BJ (cell line): Measurements from ENCODE around the gene IFNL2. TPM values are rescaled to one million over a fixed set of nuclear protein-coding genes. Genes with fewer than 3 reads are reported as not detected.
"Not testable (repeated sequence)": the region's sequence is repeated elsewhere in the genome, so short reads cannot be mapped to it uniquely, and the experiment has no call there.

Experiments used
- CTCF ChIA-PET: fragments of 350-600 bp; formaldehyde crosslinking; extraction: SDS; loops from one replicate; lab custom pipeline; 2021; ENCODE audit warnings: antibody characterized with exemption, inconsistent platforms; lab: Yijun Ruan, JAX
- POLR2A ChIA-PET: fragments of 300-600 bp; sonication (Branson Sonifier 250); formaldehyde crosslinking; extraction: SDS; loops from one replicate; lab custom pipeline; 2021; ENCODE audit warnings: antibody characterized with exemption; lab: Charles Lee
- DNase-seq: peaks from one replicate; pipeline ENCODE4 v3.0.0-alpha.2; 2011; ENCODE audit warnings: low read depth
- H3K27me3 ChIP-seq: 2 replicates; pipeline ENCODE4 v1.6.0; 2011; ENCODE audit warnings: low read length; ENCODE audit not compliant: control insufficient read depth, insufficient read depth
- H3K36me3 ChIP-seq: 2 replicates; pipeline ENCODE4 v1.5.1; 2011; ENCODE audit warnings: low read length; ENCODE audit not compliant: control insufficient read depth, insufficient read depth
- H3K4me3 ChIP-seq: 2 replicates; pipeline ENCODE4 v1.5.1; 2011; ENCODE audit warnings: low read depth, mild to moderate bottlenecking, control low read depth, low read length
- polyA plus RNA-seq: library from polyadenylated mRNA; depleted of rRNA; stranded (reverse); fragments of >200 nt; gene quantifications from 2 replicates; pipeline ENCODE4 v1.2.3, GENCODE V29; 2011
- TF ChIP-seq, protein P1 (sequence below): IDR thresholded peaks from 2 replicates; pipeline ENCODE4 v1.5.1; 2011; ENCODE audit warnings: low read depth, mild to moderate bottlenecking, control low read depth, inconsistent platforms, low read length, moderate library complexity; ENCODE audit not compliant: insufficient read depth

Gene IFNL2
- polyA plus RNA-seq, 1 experiment: not detected

DNA sequence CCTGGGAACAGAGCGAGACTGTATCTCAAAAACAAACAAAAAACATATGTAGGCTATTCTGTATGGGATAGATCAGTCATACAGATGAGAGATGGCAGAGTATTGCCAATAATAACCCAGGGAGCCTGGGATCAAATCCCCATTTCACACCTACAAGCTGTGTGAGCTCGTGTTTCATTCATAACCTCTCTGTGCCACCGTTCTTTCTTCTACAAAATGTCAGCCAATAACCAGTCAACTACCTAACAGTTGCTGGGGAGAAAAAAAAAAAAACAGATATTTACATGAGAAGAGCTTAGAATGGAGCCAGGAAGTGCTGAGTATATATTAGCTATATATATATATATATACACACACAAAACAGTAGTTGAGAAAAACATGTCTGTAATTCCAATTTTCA, 6.5 kb upstream of the IFNL2 start:
- H3K4me3 ChIP-seq: no peak overlapping the region
- no peaks in the 10 kb centered on the region for H3K36me3 ChIP-seq
- TF ChIP-seq, protein P1, sequence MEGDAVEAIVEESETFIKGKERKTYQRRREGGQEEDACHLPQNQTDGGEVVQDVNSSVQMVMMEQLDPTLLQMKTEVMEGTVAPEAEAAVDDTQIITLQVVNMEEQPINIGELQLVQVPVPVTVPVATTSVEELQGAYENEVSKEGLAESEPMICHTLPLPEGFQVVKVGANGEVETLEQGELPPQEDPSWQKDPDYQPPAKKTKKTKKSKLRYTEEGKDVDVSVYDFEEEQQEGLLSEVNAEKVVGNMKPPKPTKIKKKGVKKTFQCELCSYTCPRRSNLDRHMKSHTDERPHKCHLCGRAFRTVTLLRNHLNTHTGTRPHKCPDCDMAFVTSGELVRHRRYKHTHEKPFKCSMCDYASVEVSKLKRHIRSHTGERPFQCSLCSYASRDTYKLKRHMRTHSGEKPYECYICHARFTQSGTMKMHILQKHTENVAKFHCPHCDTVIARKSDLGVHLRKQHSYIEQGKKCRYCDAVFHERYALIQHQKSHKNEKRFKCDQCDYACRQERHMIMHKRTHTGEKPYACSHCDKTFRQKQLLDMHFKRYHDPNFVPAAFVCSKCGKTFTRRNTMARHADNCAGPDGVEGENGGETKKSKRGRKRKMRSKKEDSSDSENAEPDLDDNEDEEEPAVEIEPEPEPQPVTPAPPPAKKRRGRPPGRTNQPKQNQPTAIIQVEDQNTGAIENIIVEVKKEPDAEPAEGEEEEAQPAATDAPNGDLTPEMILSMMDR: no peak
- CTCF ChIA-PET: no interaction called here
- H3K27me3 ChIP-seq: peaks cover 32% of the 10 kb centered on the region
- POLR2A ChIA-PET: no interaction called here
- DNase-seq: no peak

DNA sequence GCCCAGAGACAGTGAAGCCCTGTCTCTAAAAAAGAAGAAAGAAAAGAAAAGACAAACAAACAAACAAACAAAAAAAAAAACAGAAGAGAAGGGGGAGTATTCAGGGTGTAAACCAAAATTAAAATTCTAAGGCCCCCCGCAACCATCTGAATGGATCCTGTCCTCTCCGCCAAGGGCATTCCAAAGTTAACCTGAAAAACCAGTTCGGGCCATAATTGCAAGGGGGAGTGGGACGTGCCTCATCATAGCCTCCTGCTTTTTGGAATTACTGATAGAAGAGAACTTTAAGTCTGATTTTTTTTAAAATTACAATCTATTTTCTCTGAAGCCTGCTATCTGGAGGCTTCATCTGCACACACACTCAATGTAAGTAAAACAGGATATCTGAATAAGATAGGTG, 5.7 kb upstream of the IFNL2 start:
- CTCF ChIA-PET: no interaction called here
- H3K36me3 ChIP-seq: no peaks in the 10 kb centered on the region
- TF ChIP-seq, protein P1: no peak
- POLR2A ChIA-PET: no interaction called here
- no peak for DNase-seq
- peaks cover 32% of the 10 kb centered on the region for H3K27me3 ChIP-seq
- no peak overlapping the region for H3K4me3 ChIP-seq

DNA sequence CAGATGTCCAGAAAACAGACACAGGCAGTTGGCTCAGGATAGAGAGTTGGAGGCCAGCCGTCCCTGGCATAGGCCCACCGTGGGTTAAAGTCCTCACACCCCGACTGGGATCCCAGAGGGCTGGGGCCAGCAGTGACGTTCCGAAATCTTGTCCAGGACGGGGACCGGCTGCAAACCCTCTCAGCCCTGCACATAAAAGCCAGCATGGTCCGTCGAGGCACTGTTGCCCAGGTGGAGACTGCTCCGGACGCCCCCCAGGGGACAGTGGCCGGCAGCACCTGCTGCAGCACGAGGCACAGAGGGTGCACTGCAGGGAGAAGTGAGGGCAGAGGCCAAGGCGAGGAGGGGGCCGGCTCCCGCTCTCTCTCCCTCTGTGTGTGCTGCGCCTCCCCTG, 4.3 kb upstream of the IFNL2 start:
- CTCF ChIA-PET: no interaction called here
- H3K4me3 ChIP-seq: no peak overlapping the region
- no peak for DNase-seq
- POLR2A ChIA-PET: no interaction called here
- TF ChIP-seq, protein P1: no peak
- H3K36me3 ChIP-seq: no peaks in the 10 kb centered on the region
- peaks cover 32% of the 10 kb centered on the region for H3K27me3 ChIP-seq

DNA sequence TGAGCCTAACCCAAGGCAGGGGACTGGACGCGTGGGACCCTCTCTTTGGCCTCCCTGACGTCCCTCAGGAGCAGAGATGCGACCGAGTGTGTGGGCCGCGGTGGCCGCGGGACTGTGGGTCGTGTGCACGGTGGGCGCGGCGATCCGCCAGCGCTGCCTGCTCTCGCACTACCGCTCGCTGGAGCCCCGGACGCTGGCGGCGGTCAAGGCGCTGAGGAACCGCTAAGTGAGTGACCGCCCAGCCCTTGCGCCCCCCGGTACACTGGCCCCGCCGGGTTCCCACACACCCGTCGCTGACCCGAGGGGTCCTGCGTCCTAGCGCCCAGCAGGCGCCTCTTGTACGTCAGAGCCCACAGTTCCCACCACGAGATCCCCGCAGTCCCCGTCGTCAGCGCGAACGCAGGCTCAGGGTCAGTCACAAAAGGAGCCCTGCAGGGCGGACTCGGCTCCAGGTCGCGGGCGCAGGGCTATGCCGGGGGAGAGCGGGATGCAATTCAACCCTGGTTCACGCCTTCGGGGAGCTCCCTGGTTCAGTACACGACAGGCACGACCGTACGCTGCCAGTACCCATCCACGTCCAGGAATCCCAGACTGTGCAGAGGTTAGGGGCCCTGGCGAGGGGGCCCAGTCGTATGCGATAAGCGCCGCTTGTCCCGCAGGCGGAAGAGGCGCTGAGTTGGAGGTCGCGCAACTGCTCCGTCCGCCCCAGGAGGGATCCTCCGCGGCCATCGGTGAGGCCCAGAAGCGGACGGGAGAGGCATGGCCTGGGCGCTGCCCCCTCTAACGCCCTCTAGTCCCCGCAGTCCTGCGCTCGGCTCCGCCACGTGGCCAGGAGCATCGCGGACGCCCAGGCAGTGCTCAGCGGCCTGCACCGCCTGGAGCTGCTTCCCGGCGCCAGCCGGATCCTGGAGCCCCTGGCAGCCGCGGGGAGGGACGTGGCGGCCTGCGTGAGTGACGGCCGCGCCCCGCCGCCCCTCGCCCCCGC, 3.6 kb upstream of the IFNL2 start:
- TF ChIP-seq, protein P1: no peak
- CTCF ChIA-PET: no interaction called here
- DNase-seq: no peak
- Histone ChIP-seq H3K27me3 (peaks cover 31% of the 10 kb centered on the region), H3K4me3 (no peak overlapping the region), H3K36me3 (no peaks in the 10 kb centered on the region)
- POLR2A ChIA-PET: no interaction called here

DNA sequence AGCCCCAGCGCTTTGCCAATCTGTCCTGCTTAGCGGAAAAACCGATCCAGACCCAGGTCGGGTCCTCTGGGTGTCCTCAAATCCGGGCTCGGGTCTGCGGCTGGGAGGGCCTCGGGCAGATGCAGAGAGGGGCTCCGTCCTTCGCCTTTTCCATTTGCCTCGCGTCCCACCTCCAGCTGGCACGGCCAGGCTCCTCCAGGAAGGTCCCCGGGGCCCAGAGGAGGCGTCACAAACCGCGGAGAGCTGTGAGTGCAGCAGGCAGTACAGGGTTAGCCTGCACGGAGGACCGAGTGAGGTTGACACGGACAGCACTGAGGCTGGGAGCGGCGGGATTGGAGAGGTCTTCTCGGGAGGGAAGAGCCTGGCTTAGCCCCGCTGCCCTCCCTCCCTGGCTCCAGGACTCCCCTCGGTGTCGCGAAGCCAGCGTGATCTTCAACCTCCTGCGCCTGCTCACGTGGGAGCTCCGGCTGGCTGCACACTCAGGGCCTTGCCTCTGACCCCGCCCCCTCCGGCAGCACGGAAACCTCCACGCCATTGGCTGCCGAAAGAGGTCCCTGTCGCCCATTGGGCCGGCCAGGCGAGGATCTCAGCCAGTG, 2.8 kb upstream of the IFNL2 start:
- H3K4me3 ChIP-seq: no peak overlapping the region
- peaks cover 31% of the 10 kb centered on the region for H3K27me3 ChIP-seq
- no peaks in the 10 kb centered on the region for H3K36me3 ChIP-seq
- TF ChIP-seq, protein P1: no peak
- ChIA-PET CTCF (no interaction called here), POLR2A (no interaction called here)
- DNase-seq: no peak

DNA sequence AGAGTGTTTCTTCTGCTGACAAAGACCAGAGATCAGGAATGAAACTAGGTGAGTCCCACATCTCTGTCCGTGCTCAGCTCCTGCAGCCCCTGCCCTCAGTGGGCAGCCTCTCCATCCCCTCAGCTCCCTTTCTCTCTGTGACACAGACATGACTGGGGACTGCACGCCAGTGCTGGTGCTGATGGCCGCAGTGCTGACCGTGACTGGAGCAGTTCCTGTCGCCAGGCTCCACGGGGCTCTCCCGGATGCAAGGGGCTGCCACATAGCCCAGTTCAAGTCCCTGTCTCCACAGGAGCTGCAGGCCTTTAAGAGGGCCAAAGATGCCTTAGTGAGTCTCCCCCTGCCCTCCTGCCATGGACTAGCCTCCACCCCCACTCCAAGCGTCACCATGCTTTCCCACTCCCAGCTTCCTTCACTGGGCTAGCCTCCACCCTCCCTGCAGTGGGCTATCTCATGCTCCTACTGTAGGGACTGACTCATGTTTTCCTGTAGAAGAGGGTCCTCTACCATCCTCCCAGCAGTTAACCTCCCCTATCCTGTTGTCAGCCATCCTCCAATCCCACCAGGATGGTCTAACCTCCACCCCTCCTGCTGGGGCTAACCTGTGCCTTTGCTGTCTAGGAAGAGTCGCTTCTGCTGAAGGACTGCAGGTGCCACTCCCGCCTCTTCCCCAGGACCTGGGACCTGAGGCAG, 481 bp downstream of the IFNL2 start:
- DNase-seq, H3K4me3 ChIP-seq, POLR2A ChIA-PET, CTCF ChIA-PET, H3K36me3 ChIP-seq: not testable (repeated sequence)
- H3K27me3 ChIP-seq: peaks cover 19% of the 10 kb centered on the region

DNA sequence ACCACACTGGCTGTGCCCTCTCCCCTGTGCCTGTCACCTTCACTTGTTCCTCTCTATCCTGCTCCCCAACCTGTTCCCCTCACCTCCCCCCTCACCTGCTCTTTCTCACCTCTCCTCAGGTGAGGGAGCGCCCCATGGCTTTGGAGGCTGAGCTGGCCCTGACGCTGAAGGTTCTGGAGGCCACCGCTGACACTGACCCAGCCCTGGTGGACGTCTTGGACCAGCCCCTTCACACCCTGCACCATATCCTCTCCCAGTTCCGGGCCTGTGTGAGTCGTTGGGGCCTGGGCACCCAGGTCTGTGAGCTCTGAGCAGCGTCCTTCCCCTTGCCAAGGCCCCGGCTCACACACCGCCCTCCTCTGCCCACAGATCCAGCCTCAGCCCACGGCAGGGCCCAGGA, 1.2 kb downstream of the IFNL2 start:
- H3K4me3 ChIP-seq, CTCF ChIA-PET, H3K36me3 ChIP-seq, POLR2A ChIA-PET, DNase-seq: not testable (repeated sequence)
- H3K27me3 ChIP-seq: peaks cover 12% of the 10 kb centered on the region
